H9 (cell line): ENCODE data around the gene C10orf71. TPM values are rescaled to one million over a fixed set of nuclear protein-coding genes. Genes with fewer than 3 reads are reported as not detected.

Source experiments
- DNase-seq: peaks from one replicate; pipeline ENCODE4 v3.0.0-alpha.2; 2017
- H2AFZ ChIP-seq: one replicate; pipeline ENCODE4 v1.6.1; 2013; ENCODE audit warnings: mild to moderate bottlenecking, low read length, control low read depth, moderate library complexity
- H2AK5ac ChIP-seq: 2 replicates; pipeline ENCODE4 v1.6.1; 2013; ENCODE audit warnings: low read length, control low read depth, mixed read lengths; ENCODE audit not compliant: insufficient read length
- H2BK120ac ChIP-seq: one replicate; pipeline ENCODE4 v1.6.1; 2013; ENCODE audit warnings: low read depth, mild to moderate bottlenecking, low read length, control low read depth, inconsistent platforms; ENCODE audit not compliant: poor library complexity, severe bottlenecking
- H2BK12ac ChIP-seq: 2 replicates; pipeline ENCODE4 v1.6.1; 2013; ENCODE audit warnings: low read length, control low read depth, mixed read lengths, low read depth; ENCODE audit not compliant: insufficient read length
- H2BK15ac ChIP-seq: 2 replicates; pipeline ENCODE4 v1.6.1; 2013; ENCODE audit warnings: low read depth, low read length, control low read depth
- H2BK20ac ChIP-seq: one replicate; pipeline ENCODE4 v1.6.1; 2013; ENCODE audit warnings: low read depth, mild to moderate bottlenecking, low read length, control low read depth, inconsistent platforms; ENCODE audit not compliant: poor library complexity, severe bottlenecking
- H2BK5ac ChIP-seq: 2 replicates; pipeline ENCODE4 v1.6.1; 2013; ENCODE audit warnings: low read length, control low read depth, mixed read lengths; ENCODE audit not compliant: insufficient read length
- H3K14ac ChIP-seq: 2 replicates; pipeline ENCODE4 v1.6.1; 2013; ENCODE audit warnings: low read length, control low read depth; ENCODE audit not compliant: insufficient read depth
- H3K18ac ChIP-seq: 2 replicates; pipeline ENCODE4 v1.6.1; 2013; ENCODE audit warnings: low read depth, mild to moderate bottlenecking, mixed read lengths, low read length, control low read depth; ENCODE audit not compliant: insufficient read length
- H3K23ac ChIP-seq: 2 replicates; pipeline ENCODE4 v1.6.1; 2013; ENCODE audit warnings: low read length, control low read depth, mixed read lengths, low read depth; ENCODE audit not compliant: insufficient read length
- H3K23me2 ChIP-seq: 2 replicates; pipeline ENCODE4 v1.6.1; 2013; ENCODE audit warnings: low read depth, mild to moderate bottlenecking, mixed read lengths, low read length, control low read depth; ENCODE audit not compliant: insufficient read length, poor library complexity, severe bottlenecking
- H3K27ac ChIP-seq: 2 replicates; pipeline ENCODE4 v1.5.1; 2013; ENCODE audit warnings: low read length, control low read depth, mixed read lengths, low read depth; ENCODE audit not compliant: insufficient read length
- H3K27me3 ChIP-seq: 2 replicates; pipeline ENCODE4 v1.6.1; 2013; ENCODE audit warnings: low read length, control low read depth, inconsistent platforms; ENCODE audit not compliant: insufficient read depth
- H3K4ac ChIP-seq: 2 replicates; pipeline ENCODE4 v1.6.1; 2013; ENCODE audit warnings: low read depth, mild to moderate bottlenecking, control low read depth, inconsistent platforms, low read length, moderate library complexity
- H3K4me1 ChIP-seq: 2 replicates; pipeline ENCODE4 v1.6.1; 2013; ENCODE audit warnings: low read length, control low read depth, inconsistent platforms; ENCODE audit not compliant: insufficient read depth
- H3K4me2 ChIP-seq: 2 replicates; pipeline ENCODE4 v1.6.1; 2013; ENCODE audit warnings: low read length, control low read depth, mixed read lengths; ENCODE audit not compliant: insufficient read length, insufficient read depth
- H3K56ac ChIP-seq: 2 replicates; pipeline ENCODE4 v1.6.1; 2013; ENCODE audit warnings: low read depth, mild to moderate bottlenecking, mixed read lengths, low read length, control low read depth; ENCODE audit not compliant: insufficient read length
- H3K79me1 ChIP-seq: 2 replicates; pipeline ENCODE4 v1.6.1; 2013; ENCODE audit warnings: low read depth, mild to moderate bottlenecking, moderate library complexity, low read length, control low read depth, inconsistent platforms; ENCODE audit not compliant: insufficient read depth, poor library complexity, severe bottlenecking
- H3K79me2 ChIP-seq: 2 replicates; pipeline ENCODE4 v1.6.1; 2013; ENCODE audit warnings: low read length, control low read depth, inconsistent platforms; ENCODE audit not compliant: insufficient read depth
- H3K9ac ChIP-seq: 2 replicates; pipeline ENCODE4 v1.6.1; 2013; ENCODE audit warnings: low read length, control low read depth, mixed read lengths; ENCODE audit not compliant: insufficient read length; ENCODE audit errors: extremely low read depth
- H3K9me3 ChIP-seq: one replicate; pipeline ENCODE4 v1.6.1; 2013; ENCODE audit warnings: low read depth, low read length, inconsistent platforms; ENCODE audit not compliant: control insufficient read depth
- H3T11ph ChIP-seq: one replicate; pipeline ENCODE4 v1.6.1; 2013; ENCODE audit warnings: mild to moderate bottlenecking, low read length, control low read depth, inconsistent platforms
- H4K20me1 ChIP-seq: one replicate; pipeline ENCODE4 v1.6.1; 2013; ENCODE audit not compliant: control insufficient read depth, insufficient read length, insufficient read depth
- H4K5ac ChIP-seq: 2 replicates; pipeline ENCODE4 v1.6.1; 2013; ENCODE audit warnings: low read depth, mild to moderate bottlenecking, mixed read lengths, low read length, control low read depth; ENCODE audit not compliant: insufficient read length
- H4K8ac ChIP-seq: replicated peaks from 2 replicates; pipeline ENCODE4 v1.6.1; 2013; ENCODE audit warnings: low read length, control low read depth, mixed read lengths, low read depth; ENCODE audit not compliant: insufficient read length
- H4K91ac ChIP-seq: 2 replicates; pipeline ENCODE4 v1.6.1; 2013; ENCODE audit warnings: low read depth, mild to moderate bottlenecking, moderate library complexity, mixed read lengths, low read length, control low read depth; ENCODE audit not compliant: insufficient read length
- H3K27ac Mint-ChIP-seq, 3 experiments: 2 replicates in 2 of 3; 3 replicates in 1 of 3; pipeline ENCODE4 v1.8.0; 2020 to 2021; ENCODE audit warnings: mixed read lengths in 3 of 3, mild to moderate bottlenecking in 1 of 3, moderate library complexity in 1 of 3
- H3K27me3 Mint-ChIP-seq: 2 replicates; pipeline ENCODE4 v1.8.0; 2021; ENCODE audit warnings: low read depth, mild to moderate bottlenecking, moderate library complexity, mixed read lengths
- H3K36me3 Mint-ChIP-seq, 3 experiments: 2 replicates in 2 of 3; 3 replicates in 1 of 3; pipeline ENCODE4 v1.8.0; 2020 to 2021; ENCODE audit warnings: low read depth in 3 of 3, mixed read lengths in 3 of 3; ENCODE audit not compliant: insufficient read depth in 1 of 3
- H3K4me1 Mint-ChIP-seq, 2 experiments: 2 replicates each; pipeline ENCODE4 v1.8.0; 2020; ENCODE audit warnings: mixed read lengths in 2 of 2
- H3K4me3 Mint-ChIP-seq, 2 experiments: 2 replicates in 1 of 2; 3 replicates in 1 of 2; pipeline ENCODE4 v1.8.0; 2020 to 2021; ENCODE audit warnings: mild to moderate bottlenecking in 2 of 2, mixed read lengths in 2 of 2, moderate library complexity in 1 of 2
- H3K9me3 Mint-ChIP-seq, 2 experiments: 2 replicates in 1 of 2; 3 replicates in 1 of 2; pipeline ENCODE4 v1.8.0; 2020; ENCODE audit warnings: mild to moderate bottlenecking in 2 of 2, mixed read lengths in 2 of 2, moderate library complexity in 1 of 2
- WGBS: extraction: QIAGEN DNeasy Blood & Tissue Kit; methylation state at CpG from one replicate; pipeline ENCODE4 v1.1.7; 2013; ENCODE audit warnings: missing lambda C conversion rate, low lambda C conversion rate, mixed read lengths; ENCODE audit not compliant: insufficient read length; ENCODE audit errors: extremely low coverage; 5-methylcytosine and 5-hydroxymethylcytosine counted together
- total RNA-seq: library from RNA; stranded (reverse); gene quantifications from 2 replicates; pipeline ENCODE4 v1.2.1, GENCODE V29; 2021
- TF ChIP-seq, protein P1 (sequence below): fragments of 200-600 bp; sonication (generic); conservative IDR thresholded peaks from 3 replicates; pipeline ENCODE4 v1.8.0; 2021; ENCODE audit warnings: antibody characterized with exemption, mild to moderate bottlenecking

Gene C10orf71
- total RNA-seq, 1 experiment from 2014 or later = not detected

- no peaks in the 10 kb centered on the region for H3K4me1 ChIP-seq
- no peaks in the 10 kb centered on the region for H3K9me3 ChIP-seq
- TF ChIP-seq, protein P1, sequence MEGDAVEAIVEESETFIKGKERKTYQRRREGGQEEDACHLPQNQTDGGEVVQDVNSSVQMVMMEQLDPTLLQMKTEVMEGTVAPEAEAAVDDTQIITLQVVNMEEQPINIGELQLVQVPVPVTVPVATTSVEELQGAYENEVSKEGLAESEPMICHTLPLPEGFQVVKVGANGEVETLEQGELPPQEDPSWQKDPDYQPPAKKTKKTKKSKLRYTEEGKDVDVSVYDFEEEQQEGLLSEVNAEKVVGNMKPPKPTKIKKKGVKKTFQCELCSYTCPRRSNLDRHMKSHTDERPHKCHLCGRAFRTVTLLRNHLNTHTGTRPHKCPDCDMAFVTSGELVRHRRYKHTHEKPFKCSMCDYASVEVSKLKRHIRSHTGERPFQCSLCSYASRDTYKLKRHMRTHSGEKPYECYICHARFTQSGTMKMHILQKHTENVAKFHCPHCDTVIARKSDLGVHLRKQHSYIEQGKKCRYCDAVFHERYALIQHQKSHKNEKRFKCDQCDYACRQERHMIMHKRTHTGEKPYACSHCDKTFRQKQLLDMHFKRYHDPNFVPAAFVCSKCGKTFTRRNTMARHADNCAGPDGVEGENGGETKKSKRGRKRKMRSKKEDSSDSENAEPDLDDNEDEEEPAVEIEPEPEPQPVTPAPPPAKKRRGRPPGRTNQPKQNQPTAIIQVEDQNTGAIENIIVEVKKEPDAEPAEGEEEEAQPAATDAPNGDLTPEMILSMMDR = no peak
- no peaks in the 10 kb centered on the region for H3K79me2 ChIP-seq
- H2BK12ac ChIP-seq = no peak overlapping the region
- no peak overlapping the region for H3K23ac ChIP-seq
- no peak overlapping the region for H3K14ac ChIP-seq
- H4K5ac ChIP-seq = no peak overlapping the region
- H4K91ac ChIP-seq = no peak overlapping the region
- no peaks in the 10 kb centered on the region for H3K4me1 Mint-ChIP-seq
- no CpG with 5 or more reads among the region's 5 CpGs for WGBS
- no peak overlapping the region for H3T11ph ChIP-seq
- no peak overlapping the region for H2AK5ac ChIP-seq
- H3K4me3 Mint-ChIP-seq = no peak overlapping the region
- H3K9me3 Mint-ChIP-seq = no peaks in the 10 kb centered on the region
- H2BK20ac ChIP-seq = no peak overlapping the region
- no peak overlapping the region for H4K8ac ChIP-seq
- no peak overlapping the region for H2BK5ac ChIP-seq
- H3K23me2 ChIP-seq = no peaks in the 10 kb centered on the region
- H3K56ac ChIP-seq = no peak overlapping the region
- H3K9ac ChIP-seq = no peak overlapping the region
- no peak overlapping the region for H2AFZ ChIP-seq
- no peak overlapping the region for H3K27ac ChIP-seq
- H4K20me1 ChIP-seq = no peaks in the 10 kb centered on the region
- no peak overlapping the region for H3K27ac Mint-ChIP-seq
- H3K4me2 ChIP-seq = no peak overlapping the region
- H2BK120ac ChIP-seq = no peak overlapping the region
- no peak overlapping the region for H3K4ac ChIP-seq
- H3K27me3 Mint-ChIP-seq = peaks cover 14% of the 10 kb centered on the region
- no peak overlapping the region for H3K18ac ChIP-seq
- H3K79me1 ChIP-seq = no peaks in the 10 kb centered on the region
- no peak for DNase-seq
- H3K27me3 ChIP-seq = no peaks in the 10 kb centered on the region
- H3K36me3 Mint-ChIP-seq = no peaks in the 10 kb centered on the region
- H2BK15ac ChIP-seq = no peak overlapping the region
These were observed 15.8 kb downstream of the C10orf71 start for GRCh38 chr10:49314806-49315205.
